GM18861 (cell line): ENCODE measurements around the gene EHMT1.
"Not testable (repeated sequence)": the region's sequence is repeated elsewhere in the genome, so short reads cannot be mapped to it uniquely, and the experiment has no call there.

ENCODE experiments used
- ATAC-seq: cut with Tn5 transposase; IDR thresholded peaks from one replicate; pipeline ENCODE4 v1.9.1; 2021; ENCODE audit not compliant: unreplicated experiment

EHMT1 gene

DNA sequence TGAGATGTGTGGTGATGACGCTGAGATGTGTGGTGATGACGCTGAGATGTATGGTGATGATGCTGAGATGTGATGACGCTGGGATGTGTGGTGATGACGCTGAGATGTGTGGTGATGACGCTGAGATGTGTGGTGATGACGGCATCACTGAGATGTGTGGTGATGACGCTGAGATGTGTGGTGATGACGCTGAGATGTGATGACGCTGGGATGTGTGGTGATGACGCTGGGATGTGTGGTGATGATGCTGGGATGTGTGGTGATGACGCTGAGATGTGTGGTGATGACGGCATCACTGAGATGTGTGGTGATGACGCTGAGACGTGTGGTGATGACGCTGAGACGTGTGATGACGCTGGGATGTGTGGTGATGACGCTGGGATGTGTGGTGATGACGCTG is 161.2 kb downstream of the EHMT1 start:
- ATAC-seq = not testable (repeated sequence)

DNA sequence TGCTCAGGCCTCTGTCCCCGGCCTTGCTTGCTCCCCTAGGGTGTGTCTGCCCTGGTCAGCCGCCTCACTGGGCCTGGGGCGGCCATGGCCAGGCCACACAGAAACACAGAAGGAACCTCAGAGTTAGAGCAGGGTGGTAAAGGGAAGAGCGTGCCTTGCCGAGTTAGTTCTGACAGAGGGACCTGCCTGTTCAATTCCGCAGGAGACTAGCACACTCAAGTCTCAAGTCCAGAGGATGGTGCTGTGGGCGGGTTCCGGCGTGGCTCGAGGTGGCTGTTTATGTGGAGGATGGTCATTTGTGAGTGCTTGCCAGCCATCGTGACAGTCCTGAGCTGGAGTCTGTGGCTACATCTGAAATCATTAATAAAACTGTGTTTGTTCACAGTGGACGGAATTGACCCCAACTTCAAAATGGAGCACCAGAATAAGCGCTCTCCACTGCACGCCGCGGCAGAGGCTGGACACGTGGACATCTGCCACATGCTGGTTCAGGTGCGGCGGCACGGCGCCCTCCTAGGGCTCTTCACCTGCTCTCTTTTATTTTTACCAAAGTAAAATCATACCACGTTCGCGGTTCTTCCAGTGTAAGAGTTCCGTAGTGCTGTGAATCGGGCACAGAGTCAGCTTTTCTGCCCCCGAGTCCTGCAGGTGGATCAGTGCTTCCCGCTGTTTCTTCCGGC is 163.2 kb downstream of the EHMT1 start:
- ATAC-seq = no peak

DNA sequence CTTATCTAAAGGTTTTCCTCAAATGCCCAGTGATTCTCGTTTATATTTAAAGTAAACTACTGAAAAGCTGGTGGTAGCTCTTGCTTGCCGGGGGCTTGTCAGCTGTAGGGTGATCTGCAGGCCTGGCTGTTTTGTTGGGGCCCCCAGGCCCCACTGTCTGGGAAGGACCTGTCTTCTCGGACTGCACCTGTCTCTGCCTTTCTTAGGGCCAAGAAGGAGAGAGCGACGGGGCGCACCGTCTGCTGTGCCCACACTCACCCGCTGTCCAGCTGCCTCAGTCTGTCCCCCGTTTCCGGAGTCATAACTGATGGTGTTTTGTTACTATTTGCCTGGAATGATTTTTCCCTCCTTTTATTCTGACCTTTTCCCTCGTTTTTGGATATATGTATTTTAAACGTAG is 164.7 kb downstream of the EHMT1 start:
- no peak for ATAC-seq

DNA sequence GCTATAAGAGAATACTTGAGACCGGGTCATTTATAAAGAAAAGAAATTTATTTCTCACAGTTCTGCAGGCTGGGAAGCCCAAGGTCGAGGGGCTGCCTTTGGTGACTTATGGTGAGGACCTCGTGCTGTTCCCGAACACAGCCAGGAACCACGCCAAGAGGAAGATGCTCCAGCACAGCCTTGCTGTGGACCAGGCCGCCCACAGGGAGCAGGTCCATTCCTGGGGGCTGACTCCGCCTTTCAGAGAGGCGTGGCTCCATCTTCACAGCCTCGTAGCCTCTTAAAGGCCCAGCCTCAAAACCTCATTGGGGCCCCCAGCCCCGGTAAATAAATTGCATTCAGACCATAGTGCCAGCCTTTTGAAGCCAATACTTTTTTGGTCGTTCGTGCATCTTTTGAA is 165.2 kb downstream of the EHMT1 start:
- no peak for ATAC-seq

DNA sequence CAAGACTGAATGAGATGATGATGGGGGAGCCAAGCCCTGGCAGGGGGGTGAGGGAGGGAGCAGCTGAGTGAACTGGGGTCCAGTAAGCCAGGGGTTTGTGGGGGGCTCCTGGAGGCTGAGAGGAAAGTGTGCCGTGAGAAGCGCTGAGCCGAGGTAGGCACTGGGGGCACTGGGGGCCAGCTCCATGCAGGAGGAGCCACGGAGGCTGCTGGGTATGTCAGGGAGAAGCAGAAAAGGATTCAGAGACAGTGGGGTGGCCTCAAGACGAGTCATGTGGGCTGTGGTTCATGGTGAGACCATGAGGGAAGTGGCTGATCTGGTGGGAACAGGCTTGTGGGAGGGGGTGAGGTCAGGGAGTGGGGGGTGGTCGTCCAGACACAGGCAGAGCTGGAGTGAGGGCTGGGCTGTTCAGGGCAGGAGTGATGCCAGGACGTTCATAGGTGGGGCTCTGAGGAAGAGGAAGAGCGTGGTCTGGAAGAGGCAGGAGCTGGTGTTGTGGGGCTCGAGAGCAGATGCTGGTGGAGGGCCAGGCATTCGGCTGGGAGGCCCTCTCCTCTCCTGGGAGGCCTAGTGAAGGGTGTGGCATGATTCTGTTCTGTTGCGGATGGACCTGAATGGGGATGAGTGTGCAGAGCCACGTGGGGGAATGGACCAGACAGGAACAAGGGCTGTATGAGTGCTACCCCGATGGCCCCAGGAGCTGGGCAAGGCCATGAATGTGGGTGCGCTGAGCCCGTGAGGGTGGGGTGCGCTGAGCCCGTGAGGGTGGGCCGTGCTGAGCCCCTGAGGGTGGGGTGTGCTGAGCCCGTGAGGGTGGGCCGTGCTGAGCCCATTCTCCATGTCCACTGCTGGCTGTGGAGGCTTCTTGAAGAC is 166.1 kb downstream of the EHMT1 start:
- no peak for ATAC-seq

DNA sequence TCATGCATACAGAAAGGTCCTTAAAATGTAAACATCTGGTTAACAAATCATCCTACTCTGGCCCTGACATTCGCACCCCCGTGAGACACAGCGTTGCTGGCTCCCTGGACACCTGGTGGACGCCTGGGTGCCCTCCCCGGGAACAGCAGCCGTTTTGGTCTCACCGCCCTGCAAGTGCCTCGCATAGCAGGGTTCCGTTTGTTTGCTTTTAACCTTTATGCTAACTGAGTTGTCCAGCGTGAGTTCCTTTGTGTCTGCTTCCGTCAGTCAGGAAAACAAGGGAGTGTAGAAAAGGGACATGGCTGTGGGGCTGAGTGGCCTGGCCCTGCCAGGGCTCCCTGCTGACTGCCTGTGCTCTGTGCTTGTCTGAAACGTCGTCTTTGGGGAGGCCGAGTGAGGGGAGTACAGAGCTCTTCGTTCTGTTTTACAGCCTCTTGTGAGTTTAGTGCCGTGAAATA is 166.9 kb downstream of the EHMT1 start:
- ATAC-seq = no peak

DNA sequence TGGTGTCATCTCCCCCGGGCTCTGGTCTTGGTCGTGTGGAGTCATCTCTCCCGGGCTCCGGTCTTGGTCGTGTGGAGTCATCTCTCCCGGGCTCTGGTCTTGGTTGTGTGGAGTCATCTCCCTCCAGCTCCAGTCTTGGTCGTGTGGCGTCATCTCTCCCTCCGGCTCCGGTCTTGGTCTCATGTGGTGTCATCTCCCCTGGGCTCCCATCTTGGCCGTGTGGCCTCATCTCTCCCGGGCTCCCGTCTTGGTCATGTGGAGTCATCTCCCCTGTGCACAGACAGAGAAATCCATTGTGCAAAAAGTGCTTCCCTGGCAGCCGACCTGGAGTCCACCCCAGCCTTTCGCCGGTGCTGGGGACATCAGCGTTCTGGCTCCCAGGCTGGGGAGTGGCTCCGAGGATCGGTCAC is 167.7 kb downstream of the EHMT1 start:
- ATAC-seq = no peak

DNA sequence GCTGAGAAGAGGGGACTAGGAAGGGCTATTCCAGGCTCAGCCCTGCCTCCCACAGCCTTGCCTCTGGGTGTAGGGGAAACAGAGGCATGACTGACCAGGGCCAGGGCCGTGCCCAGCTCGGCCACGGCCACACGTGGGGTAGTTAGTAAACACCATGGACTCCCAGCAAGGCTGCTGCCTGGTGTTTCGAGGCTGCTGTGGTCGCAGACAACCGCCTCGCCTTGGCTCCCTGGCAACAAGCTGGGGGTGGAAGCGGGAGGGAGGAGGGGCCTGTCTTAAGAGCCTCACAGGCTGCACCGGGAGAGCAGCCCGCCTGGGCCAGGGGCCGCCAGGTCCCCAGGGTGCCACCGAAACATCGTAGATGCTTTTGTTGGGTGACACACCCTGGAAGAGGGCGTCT is 168.6 kb downstream of the EHMT1 start:
- ATAC-seq = no peak

DNA sequence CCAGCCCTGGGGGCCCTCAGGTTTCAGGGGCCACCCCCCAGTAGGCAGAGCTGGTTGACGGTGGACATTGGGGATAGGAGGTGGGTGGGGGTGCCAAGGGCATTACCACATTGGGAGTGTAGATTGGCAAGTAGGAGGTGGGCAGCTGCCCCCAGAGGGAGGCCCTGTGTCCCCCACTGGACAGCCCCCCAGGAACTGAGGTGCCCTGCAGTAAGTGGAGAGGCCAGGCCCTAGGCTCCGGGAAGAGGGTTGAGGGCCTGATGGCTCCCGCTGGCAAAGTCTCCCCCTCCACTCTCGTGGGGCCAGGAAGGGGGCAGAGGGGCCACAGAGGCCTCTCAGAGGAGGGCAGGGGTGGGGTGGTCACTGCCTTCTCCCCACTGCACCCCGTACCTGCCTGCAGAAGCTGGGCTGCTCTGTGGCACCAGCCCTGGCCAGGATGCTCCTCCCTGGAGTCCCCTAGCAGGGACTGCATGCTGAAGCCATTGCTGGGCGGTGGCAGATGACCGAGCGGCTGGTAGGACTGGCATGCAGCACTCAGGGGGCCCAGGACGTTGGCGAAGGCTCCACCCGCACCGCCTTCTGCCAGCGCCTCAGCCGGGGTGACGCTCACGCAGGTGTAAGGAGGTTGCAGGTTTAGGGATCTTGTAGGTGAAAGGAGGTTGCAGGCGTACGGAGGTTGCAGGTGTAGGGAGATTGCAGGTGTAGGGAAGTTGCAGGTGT is 169.1 kb downstream of the EHMT1 start:
- no peak for ATAC-seq

DNA sequence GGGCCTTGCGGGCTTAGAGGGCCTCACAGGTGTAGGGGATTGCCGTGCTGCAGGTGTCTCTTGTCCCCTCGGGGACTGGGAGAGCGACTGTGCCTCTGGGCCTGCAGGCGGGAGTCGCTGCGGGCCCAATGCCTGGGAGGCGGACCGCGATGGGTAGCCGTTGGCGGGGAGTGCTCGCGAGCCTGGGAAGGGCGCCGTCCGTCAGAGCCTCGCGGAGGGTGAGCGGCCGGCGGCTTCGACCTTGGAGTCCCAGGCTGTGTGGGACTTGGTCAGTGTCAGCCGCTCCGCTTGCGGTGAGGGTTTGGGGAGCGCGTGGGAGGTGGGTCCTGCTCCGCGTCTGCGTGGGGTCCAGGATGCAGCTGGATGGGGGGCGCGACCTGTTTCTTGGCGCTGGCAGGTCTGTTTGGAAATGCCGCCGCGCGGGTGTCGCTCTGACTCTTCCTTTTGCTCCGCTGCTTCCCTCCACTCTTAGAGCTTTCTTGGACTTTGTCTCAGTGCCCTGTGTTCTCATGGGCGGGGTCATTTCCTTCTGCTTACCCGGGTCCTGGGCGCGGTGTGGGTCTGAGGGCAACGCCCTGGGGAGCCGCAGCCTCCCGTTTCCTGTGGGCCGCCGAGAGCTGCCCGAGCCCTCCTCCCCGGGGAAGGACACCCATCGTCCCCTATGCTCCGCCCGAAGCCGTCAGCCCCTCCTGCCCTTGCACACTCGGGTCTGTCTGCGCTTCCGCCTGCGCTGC is 169.9 kb downstream of the EHMT1 start:
- no peak for ATAC-seq

DNA sequence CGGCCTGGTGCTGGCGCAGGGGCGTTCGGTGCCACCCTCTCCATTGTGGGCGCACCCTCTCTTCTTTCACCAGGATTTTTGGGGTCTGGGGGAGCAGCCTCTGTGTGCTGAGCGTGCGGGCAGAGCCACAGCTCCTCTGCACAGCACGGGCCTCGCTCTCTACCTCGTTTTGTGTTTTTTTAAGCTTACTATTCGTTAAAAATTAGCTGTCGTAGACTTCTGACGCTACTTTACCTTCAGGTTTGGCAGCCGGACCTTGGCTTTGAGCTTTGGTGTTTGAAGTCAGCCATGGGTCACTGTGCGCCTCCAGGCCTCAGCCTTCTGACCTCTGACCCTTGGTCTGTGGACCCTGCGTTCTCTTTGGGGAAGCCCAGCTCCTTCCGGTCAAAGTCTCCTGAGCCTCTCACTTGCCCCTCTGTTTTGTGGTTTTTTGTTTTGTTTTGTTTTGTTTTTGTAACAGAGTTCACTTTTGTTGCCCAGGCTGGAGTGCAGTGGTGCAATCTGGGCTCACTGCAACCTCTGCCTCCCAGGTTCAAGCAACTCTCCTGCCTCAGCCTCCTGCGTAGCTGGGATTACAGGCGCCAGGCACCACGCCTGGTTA is 170.6 kb downstream of the EHMT1 start:
- no peak for ATAC-seq

DNA sequence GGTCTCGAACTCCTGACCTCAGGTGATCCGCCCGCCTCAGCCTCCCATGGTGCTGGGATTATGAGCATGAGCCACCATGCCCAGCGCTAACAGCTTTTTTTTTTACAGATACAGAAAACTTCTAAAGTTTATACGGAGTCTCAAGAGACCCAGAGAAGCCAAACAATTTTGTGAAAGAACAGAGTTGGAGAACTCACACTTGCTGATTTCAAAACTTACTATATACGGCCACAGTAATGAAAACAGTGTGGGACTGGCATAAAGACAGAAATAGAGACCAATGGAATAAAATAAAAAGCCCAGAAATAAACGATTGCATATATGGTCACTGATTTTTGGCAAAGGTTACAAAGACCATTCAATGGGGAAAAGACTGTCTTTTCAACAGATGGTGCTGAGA is 173.1 kb downstream of the EHMT1 start:
- no peak for ATAC-seq

DNA sequence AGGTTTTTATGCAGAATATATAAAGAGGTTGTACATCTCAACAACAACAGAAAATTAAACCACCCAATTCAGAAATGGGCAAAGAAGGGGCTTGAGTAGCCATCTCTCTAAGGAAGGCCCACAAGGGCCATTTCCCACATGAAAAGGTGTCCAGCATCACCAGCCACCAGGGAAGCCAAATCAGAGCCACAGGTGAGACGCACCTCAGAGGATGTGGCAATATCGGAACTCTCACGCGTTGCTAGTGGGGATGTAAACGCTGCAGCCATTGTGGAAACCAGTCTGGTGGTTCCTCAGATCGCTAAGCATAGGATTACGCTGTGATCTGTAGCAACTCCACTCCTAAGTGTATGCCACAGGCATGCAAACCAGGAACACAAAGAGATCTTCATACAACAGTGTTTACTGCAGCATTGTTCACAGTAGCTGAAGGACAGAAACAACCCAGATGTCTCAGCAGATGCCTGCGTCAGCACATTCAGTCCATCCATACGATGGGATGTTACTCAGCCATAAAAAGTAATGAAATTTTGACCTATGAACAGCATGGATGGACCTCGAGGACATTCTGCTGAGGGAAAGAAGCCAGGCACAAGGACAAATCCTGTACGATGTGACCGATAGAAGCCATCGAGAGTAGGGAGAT is 174.5 kb downstream of the EHMT1 start:
- no peak for ATAC-seq

DNA sequence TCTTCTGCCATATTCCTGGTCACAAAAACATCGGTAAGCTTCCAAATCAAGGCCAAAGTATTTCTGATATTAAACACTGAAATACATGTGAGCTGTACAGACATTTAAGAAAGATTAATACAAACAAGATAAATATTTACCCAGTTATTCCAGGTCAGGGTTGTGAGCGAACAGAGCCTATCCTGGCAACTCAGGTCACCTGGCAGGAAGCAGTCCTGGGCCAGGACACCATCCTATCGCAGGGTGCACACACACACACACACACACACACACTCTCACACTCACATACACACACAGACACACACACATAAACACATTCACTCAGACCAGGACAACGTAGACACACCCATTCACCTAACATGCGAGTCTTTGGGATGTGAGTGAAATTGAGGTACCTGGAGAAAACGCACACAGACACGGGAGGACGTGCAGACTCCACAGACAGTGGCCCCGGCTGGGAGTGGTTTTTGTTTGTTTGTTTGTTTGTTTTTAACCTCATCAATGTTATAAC is 176.4 kb downstream of the EHMT1 start:
- ATAC-seq = no peak

DNA sequence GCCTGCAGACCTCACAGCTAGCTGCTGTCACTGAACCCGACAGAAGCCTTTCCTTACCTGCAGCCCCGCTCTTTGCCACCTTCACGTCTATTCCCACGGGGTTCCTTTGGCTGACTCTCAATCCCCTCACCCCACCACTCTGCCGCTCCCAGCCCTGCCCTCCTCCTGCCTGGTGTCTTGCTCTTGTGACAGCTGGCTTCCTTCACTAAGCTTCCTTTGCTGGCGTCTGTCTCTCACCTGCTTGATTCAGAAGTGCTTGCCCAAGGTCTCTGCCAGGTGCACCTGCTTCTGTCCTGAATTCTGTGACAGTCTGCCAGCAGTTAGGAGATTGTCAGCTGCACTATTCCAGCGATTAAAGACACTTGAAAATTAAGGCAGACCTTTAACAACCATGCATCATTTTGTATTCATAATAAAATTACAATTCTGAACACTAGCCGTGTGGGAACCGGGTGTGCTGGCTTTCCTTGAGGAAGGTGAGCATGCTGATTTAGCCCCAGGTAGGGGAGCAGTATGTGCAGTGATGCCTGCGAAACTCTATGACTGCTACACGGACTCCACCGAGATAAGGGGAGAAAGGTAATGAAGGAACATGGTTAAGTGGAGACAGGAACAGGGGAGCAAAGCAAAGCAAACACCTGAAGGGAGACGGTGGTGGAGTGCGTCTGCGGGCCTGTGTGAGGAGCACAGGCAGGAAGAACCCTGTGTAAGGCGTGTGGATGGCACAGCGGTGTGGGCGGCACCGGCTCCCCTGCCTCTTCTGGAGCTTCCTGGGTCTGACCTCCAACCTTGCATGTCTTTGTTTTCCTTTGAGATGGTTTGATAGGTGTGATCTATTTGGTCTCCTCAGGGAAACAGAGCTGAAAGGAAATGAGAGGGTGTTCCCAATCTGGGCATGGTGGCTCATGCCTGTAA is 178.7 kb downstream of the EHMT1 start:
- no peak for ATAC-seq

DNA sequence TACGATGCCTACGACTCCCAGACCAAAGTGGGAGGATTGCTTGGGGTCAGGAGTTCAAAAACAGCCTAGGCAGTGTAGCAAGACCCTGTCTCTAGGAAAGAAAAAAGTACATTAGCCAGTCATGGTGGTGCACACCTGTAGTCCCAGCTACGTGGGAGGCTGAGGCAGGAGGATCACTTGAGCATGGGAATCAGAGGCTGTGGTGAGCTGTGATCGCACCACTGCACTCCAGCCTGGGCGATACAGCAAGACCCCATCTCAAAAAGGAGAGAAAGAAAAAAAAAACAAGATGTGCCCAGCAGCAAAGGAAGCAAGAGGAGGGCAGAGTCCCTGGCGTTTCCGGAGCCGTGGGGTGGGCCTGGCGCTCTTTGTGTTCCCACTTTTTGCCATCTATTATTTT is 179.3 kb downstream of the EHMT1 start:
- no peak for ATAC-seq

DNA sequence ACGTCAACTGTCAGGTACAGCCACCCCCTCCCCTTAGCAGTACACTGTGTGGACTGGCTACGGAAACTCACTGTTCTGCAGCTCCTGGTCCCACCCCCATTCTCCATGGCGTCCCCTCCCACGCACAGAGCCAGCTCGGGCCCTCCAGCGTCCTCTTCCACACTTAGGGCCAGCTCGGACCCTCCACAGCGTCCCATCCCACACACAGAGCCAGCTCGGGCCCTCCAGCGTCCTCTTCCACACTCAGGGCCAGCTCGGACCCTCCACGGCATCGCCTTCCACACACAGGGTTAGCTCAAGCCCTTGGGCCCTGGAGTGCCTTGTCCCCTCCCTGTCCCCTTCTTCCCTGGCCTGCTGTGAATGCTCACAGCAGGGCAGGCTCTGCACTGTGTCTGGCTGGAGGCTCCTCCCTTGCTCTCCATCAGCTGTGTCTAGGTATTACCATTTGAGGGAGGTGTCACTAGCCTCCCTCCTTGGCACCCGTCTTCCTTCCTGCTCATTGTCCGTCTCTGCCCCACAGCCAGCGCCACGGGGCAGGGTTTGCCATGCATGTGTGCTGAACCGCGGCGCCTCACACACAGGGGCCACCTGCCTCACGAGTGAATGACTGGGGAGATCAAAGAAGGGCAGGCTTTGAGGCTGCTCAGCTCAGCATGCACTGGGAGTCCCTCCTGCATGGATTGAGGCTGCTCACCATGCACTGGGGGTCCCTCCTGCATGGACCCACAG is 180.3 kb downstream of the EHMT1 start:
- ATAC-seq = no peak

DNA sequence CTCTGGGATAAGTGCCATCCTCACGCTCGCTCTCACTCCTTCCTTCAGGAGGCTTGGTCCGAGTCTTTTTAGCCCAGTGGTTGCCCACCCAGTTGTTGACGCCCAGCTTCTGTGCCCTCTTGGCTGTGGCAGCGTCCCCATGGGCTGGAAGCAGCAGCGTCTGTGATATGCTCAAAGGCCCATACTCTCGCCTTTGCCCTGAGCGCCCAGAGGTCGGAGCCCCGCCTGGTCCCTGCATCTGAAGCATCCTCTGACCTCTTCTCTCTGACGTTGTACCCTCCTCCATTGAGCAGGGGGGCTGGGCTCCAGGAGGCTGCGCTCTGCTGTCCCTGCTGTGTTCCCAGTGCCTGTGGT is 180.8 kb downstream of the EHMT1 start:
- no peak for ATAC-seq
